HFFc6 (cell line): Measurements from ENCODE around the gene LMCD1. TPM values are rescaled to one million over a fixed set of nuclear protein-coding genes. Genes with fewer than 3 reads are reported as not detected.

Experiments used
- DNase-seq: peaks from one replicate; pipeline ENCODE4 v3.0.0-alpha.2; 2018
- H3K27ac Mint-ChIP-seq: 2 replicates; pipeline ENCODE4 v1.8.0; 2020; ENCODE audit warnings: mild to moderate bottlenecking, mixed read lengths
- H3K27me3 Mint-ChIP-seq: 2 replicates; pipeline ENCODE4 v1.8.0; 2021; ENCODE audit warnings: mild to moderate bottlenecking, moderate library complexity, mixed read lengths; ENCODE audit not compliant: insufficient read depth
- H3K36me3 Mint-ChIP-seq: 2 replicates; pipeline ENCODE4 v1.8.0; 2021; ENCODE audit warnings: low read depth, mixed read lengths
- H3K4me1 Mint-ChIP-seq: 2 replicates; pipeline ENCODE4 v1.8.0; 2020; ENCODE audit warnings: low read depth, mixed read lengths
- H3K4me3 Mint-ChIP-seq: 2 replicates; pipeline ENCODE4 v1.8.0; 2020; ENCODE audit warnings: mild to moderate bottlenecking, moderate library complexity, mixed read lengths
- H3K9me3 Mint-ChIP-seq: 2 replicates; pipeline ENCODE4 v1.8.0; 2020; ENCODE audit warnings: mild to moderate bottlenecking, mixed read lengths
- CTCF ChIP-seq: fragments of 200-600 bp; sonication (generic); IDR thresholded peaks from 2 replicates; pipeline ENCODE4 v1.5.0; 2021; ENCODE audit warnings: antibody characterized with exemption, mild to moderate bottlenecking
- total RNA-seq, 6 experiments: library from RNA; stranded (reverse); fragmentation: NEBNext Ultra II Directional; extraction: Animal tissue kit (Norgen Biotek cat#: 25700); gene quantifications; 2 replicates in 1 of 6; 3 replicates in 5 of 6; pipeline ENCODE4 v1.2.3, GENCODE V29; 2021

Gene LMCD1
- total RNA-seq, 6 experiments from 2014 or later = 20.1 to 50.6 (median 23.3) TPM

- Mint-ChIP-seq H3K4me3 (no peak overlapping the region), H3K4me1 (peaks cover 50% of the 10 kb centered on the region), H3K27me3 (peaks cover 11% of the 10 kb centered on the region), H3K36me3 (peaks cover 31% of the 10 kb centered on the region), H3K27ac (no peak overlapping the region), H3K9me3 (no peaks in the 10 kb centered on the region)
- TF ChIP-seq CTCF = no peak
- no peak for DNase-seq
Measured at GRCh38 chr3:8540456-8540855, 38.8 kb downstream of the LMCD1 start.

GRCh38 chr3:8541486-8541885, 39.9 kb downstream of the LMCD1 start:
- peaks cover 6% of the 10 kb centered on the region for H3K27me3 Mint-ChIP-seq
- peaks cover 39% of the 10 kb centered on the region for H3K4me1 Mint-ChIP-seq
- H3K36me3 Mint-ChIP-seq = peaks cover 26% of the 10 kb centered on the region
- no peak for TF ChIP-seq CTCF
- no peak overlapping the region for H3K27ac Mint-ChIP-seq
- no peak overlapping the region for H3K4me3 Mint-ChIP-seq
- DNase-seq = no peak
- H3K9me3 Mint-ChIP-seq = no peaks in the 10 kb centered on the region

GRCh38 chr3:8542190-8543135, 40.8 kb downstream of the LMCD1 start:
- peaks cover 33% of the 10 kb centered on the region for H3K4me1 Mint-ChIP-seq
- no peak overlapping the region for H3K27ac Mint-ChIP-seq
- H3K36me3 Mint-ChIP-seq = peaks cover 16% of the 10 kb centered on the region
- peaks cover 3% of the 10 kb centered on the region for H3K27me3 Mint-ChIP-seq
- no peaks in the 10 kb centered on the region for H3K9me3 Mint-ChIP-seq
- DNase-seq = no peak
- H3K4me3 Mint-ChIP-seq = no peak overlapping the region
- TF ChIP-seq CTCF = no peak

GRCh38 chr3:8546609-8547008, 45.0 kb downstream of the LMCD1 start:
- H3K27ac Mint-ChIP-seq = no peak overlapping the region

More at GRCh38 chr3:8546609-8547008, 45.0 kb downstream of the LMCD1 start:
- H3K4me1 Mint-ChIP-seq = no peaks in the 10 kb centered on the region
- no peak overlapping the region for H3K4me3 Mint-ChIP-seq
- H3K27me3 Mint-ChIP-seq = peaks cover 2% of the 10 kb centered on the region
- no peak for DNase-seq
- H3K9me3 Mint-ChIP-seq = no peaks in the 10 kb centered on the region
- no peak for TF ChIP-seq CTCF
- H3K36me3 Mint-ChIP-seq = no peaks in the 10 kb centered on the region
